Measurements from ENCODE around the gene PRLR. TPM values are rescaled to one million over a fixed set of nuclear protein-coding genes. Genes with fewer than 3 reads are reported as not detected.
"Not testable (repeated sequence)": the region's sequence is repeated elsewhere in the genome, so short reads cannot be mapped to it uniquely, and the experiment has no call there.

PRLR gene
- total RNA-seq, 1 donor = under 0.01 TPM

DNA sequence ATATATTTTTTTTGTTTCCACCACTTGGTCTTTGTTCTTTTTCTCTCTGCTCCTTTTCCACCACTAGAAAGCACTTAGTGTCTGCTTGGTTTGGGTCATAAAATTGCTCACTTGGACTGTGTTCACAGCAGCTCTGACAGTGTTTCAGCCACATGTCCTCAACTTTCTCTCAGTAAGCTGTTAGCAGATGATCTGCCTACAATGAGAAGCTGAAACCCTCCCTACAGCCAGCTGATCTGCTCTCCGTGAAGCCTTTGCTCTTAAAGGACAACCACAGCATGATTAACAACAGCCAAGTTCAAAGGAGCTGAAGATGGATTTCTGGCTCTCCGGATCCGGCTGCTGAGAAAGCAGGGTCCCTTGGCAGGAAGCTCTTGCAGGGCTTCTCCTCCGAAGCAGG, 31.6 kb downstream of the PRLR start:
- DNase-seq (ENCODE audit: low read depth in 2 of 3, low spot score in 2 of 3) = no peak

- no peak for DNase-seq (ENCODE audit: low read depth in 2 of 3, low spot score in 2 of 3)
These were observed 32.2 kb downstream of the PRLR start for GRCh38 chr5:35198075-35198474.

GRCh38 chr5:35197351-35197750, 32.9 kb downstream of the PRLR start:
- DNase-seq (ENCODE audit: low read depth in 2 of 3, low spot score in 2 of 3) = no peak

DNA sequence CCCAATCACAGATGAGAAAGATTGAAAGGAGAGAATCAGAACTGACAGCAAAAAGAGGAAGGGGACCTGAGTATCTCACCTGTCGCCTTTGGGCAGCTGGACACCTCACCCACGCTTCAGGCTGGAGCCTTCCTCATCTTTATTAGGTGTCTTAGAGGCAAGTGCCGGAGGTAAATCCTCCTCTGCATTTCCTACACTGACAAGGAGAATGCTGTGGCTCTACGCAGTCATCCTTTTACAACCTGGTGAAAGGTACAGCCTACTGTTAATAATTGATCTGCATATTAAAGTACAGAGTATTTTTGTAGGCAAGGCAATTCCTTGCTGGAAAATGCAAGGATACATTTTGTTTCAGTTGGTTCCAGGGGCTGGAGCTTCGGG, 34.8 kb downstream of the PRLR start:
- DNase-seq (ENCODE audit: low read depth in 2 of 3, low spot score in 2 of 3) = no peak

DNA sequence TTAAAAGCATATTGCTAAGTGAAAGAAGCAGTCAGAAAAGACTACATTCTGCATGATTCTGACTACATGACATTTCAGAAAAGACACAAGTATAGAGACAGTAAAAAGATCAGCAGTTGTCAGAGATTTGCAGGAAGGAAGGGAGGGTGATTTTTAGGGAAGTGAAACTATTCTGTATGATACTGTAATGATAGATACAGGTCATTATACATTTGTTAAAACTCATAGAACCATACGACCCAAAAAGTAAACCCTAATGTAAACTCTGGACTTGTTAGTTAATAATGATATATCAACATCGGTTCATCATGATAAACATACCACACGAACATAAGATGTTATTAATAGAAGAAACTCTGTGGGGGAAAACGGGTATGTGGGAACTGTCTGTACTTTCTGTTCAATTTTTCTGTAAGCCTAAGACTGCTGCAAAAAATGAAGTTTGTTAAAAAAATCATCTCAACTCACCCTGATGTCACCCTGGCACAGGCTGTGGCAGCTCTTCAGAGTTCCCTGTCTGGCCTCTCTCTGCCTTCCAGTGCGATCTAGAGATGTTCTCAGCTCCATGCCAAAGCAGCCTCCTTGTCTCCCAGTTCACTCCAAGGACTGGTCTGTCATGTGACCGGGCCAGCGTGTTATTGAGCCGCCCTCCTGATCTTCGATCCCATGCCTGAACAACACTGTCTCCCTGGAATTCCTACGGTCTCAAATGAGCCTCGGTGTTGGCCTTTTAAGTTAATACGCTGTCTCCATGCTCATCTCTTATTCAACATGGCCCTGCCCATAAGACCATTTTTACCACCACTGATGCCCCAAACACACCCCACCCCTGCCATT, 35.4 kb downstream of the PRLR start:
- DNase-seq (ENCODE audit: low read depth in 2 of 3, low spot score in 2 of 3) = no peak

GRCh38 chr5:35192506-35192905, 37.8 kb downstream of the PRLR start:
- no peak for DNase-seq (ENCODE audit: low read depth in 2 of 3, low spot score in 2 of 3)

DNA sequence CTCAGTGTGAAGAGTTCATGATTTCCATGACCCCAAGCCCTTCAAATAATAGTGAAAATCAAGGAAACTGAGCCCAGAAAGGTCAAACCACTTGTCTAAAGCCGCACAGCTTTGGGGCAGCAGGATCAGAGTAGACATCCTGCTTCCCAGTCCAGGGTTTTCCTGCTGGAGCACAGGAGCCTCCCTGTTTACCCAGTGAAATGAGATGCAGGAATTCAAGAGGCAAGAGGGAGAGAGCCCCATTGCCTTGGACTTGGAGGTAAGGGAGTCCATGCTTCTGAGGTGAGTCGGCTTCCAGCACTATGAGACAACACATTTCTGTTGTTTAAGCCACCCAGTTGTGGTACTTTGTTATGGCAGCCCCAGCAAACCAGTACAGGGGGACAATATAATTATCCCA, 40.5 kb downstream of the PRLR start:
- not testable (repeated sequence) for DNase-seq (ENCODE audit: low read depth in 2 of 3, low spot score in 2 of 3)

DNA sequence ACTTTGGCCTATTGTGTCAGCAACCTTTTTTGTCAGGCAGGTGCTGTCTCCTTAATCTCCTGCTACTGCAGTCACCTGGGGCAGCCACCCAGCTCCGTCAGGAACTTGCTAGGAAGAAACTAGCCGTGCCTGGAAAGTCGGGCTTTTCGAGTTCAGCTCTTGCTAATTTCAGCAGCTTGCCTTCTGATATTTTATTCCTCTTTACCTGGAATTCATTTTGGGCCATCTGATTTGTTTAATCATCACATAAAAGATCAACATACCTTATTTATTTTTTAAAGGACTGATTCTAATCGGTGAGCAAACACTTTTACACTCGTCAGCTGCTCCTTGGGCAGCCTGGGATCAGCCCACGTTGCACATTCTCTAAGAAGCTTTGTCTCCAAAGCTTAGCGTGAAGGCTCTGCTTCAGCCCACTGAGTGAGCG, 42.2 kb downstream of the PRLR start:
- no peak for DNase-seq (ENCODE audit: low read depth in 2 of 3, low spot score in 2 of 3)

DNA sequence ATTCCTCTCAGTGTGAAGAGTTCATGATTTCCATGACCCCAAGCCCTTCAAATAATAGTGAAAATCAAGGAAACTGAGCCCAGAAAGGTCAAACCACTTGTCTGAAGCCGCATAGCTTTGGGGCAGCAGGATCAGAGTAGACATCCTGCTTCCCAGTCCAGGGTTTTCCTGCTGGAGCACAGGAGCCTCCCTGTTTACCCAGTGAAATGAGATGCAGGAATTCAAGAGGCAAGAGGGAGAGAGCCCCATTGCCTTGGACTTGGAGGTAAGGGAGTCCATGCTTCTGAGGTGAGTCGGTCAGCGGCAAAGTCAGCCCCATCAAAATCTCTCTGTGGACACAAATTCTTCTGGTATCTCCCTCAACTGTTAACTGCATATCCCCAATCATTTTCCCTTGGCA, 42.7 kb downstream of the PRLR start:
- DNase-seq (ENCODE audit: low read depth in 2 of 3, low spot score in 2 of 3) = not testable (repeated sequence)

- no peak for DNase-seq (ENCODE audit: low read depth in 2 of 3, low spot score in 2 of 3)
These were observed 43.5 kb downstream of the PRLR start for GRCh38 chr5:35186749-35187148.

GRCh38 chr5:35185518-35185917, 44.8 kb downstream of the PRLR start:
- DNase-seq (ENCODE audit: low read depth in 2 of 3, low spot score in 2 of 3) = no peak

GRCh38 chr5:35183556-35183955, 46.7 kb downstream of the PRLR start:
- no peak for DNase-seq (ENCODE audit: low read depth in 2 of 3, low spot score in 2 of 3)

GRCh38 chr5:35182910-35183535, 47.3 kb downstream of the PRLR start:
- no peak for DNase-seq (ENCODE audit: low read depth in 2 of 3, low spot score in 2 of 3)

DNA sequence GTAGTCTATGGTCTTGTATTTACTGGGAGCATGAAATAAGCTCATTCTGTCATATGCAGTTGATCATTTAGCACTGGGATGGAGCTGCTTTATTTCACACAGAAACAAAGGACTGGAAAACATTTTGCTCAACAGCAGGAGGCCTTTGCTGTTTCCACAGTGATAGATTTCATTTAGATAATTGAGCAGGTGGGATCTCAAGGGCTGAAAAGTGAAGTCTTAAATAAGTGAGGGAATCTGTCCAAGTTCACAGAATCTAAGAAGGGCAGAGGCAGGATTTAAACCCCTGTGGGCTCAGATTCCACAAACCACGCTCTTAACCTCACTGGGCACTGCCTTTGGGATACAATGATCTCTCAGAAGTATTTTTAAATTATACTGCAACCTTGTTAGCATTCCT, 47.8 kb downstream of the PRLR start:
- no peak for DNase-seq (ENCODE audit: low read depth in 2 of 3, low spot score in 2 of 3)

GRCh38 chr5:35180046-35180445, 50.2 kb downstream of the PRLR start:
- no peak for DNase-seq (ENCODE audit: low read depth in 2 of 3, low spot score in 2 of 3)

DNA sequence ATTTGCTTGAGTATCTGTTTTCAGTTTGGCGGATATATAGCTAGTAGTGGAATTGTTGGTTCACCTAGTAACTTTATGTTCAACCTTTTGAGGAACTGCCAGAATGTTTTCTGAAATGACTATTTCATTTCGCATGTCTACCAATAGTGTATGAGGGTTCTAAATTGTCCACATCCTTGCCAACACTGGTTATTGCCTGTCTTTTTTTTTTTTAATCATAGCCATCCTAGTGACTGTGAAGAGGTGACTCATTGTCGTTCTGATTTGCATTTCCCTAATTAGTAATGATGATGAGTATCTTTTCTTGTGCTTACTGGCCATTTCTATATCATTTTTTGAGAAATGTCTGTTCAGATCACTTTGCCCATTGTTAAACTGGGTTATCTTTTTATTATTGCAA, 52.5 kb downstream of the PRLR start:
- DNase-seq (ENCODE audit: low read depth in 2 of 3, low spot score in 2 of 3) = no peak

DNA sequence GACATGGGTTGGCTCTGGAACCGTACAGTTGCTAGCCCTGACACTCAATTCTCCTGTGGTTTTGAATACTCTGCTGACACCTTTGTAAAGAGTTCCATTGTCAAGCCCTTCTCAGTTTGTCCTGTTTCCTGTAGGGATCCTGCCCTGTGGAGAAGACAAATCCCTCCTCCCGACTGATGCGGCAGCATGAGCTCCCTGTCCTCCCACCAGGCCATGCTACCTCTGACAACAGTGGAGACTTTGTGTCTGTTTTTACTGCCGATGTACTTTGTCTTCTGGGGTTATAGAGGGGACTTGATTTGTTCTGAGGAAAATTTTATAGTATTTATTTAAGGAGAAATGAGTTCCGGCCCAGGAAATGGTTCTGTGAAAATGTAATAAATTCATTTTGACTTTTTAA, 57.8 kb downstream of the PRLR start:
- DNase-seq (ENCODE audit: low read depth in 2 of 3, low spot score in 2 of 3) = no peak

DNA sequence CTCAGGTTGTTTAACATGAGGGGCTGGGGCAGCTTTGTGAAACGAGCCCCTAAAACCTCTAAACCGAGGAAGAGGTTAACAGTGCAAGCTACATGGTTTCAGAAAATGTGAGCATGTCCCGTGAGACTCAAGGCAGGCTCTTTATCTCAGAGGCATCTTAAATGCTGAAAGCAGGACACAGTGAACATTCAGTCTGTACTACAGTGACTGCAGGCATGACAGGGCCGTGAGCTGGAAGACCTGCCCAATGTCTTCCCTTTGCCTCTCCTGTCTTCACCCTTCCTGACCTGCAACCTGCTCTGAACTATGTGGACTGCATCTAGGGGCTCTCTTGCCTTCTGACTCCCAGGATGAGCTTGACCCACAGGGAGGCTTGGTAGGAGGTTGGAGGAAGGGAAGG, 58.3 kb downstream of the PRLR start:
- DNase-seq (ENCODE audit: low read depth in 2 of 3, low spot score in 2 of 3) = no peak

- no peak for DNase-seq (ENCODE audit: low read depth in 2 of 3, low spot score in 2 of 3)
These were observed 59.2 kb downstream of the PRLR start for GRCh38 chr5:35171078-35171477.

DNA sequence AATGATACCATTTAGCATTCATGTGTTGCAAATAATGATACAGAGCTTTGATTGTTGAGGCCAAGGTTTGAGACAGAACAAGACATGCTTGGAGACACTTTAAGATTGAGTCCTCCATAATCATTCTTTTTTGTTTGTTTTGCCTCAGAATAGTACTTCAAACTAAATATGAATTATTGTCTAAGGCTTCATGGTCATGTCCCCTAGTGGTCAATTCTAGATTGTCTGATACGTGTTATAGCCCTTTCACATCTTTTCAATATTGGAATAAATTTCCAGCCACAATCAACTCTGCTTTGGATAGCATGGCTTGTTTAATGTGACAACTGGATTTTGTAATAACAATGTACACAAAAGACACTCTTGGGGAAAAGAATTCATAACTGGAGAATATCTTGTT, 64.2 kb downstream of the PRLR start:
- DNase-seq (ENCODE audit: low read depth in 2 of 3, low spot score in 2 of 3) = no peak

GRCh38 chr5:35164860-35165542, 65.3 kb downstream of the PRLR start:
- DNase-seq (ENCODE audit: low read depth in 2 of 3, low spot score in 2 of 3) = no peak

DNA sequence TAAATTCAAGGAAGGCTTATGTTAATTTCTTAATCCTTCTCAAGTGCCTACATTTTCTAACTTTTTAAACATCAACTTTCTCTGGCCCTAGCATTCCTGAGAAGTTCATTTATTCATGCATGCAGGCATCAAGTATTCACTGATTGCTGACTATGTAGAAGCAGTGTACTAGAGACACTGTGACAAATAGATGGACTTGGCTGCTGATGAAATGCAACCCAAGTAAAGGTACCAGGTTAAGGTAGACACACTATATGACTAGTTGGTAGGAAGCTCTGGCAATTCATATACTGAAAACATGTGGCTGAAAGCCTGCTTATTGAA, 66.6 kb downstream of the PRLR start:
- no peak for DNase-seq (ENCODE audit: low read depth in 2 of 3, low spot score in 2 of 3)

Measured in hematopoietic multipotent progenitor cell (in vitro differentiated cells).